ENCODE results near the gene INO80D. TPM values are rescaled to one million over a fixed set of nuclear protein-coding genes. Genes with fewer than 3 reads are reported as not detected.

The INO80D gene
- total and polyA plus RNA-seq, 2 of the 13 experiments (the other 11 are each of a cell fraction or from before 2014, with no cell fraction given), result 7.6 to 7.9 TPM

GRCh38 chr2:206084870-206085741 is 868 bp downstream of the INO80D start (continued):
- TF ChIP-seq ZNF407 (CRISPR knock-in tag; IDR thresholded peaks at IDR 0.05; ENCODE audit: not compliant biosample characterization) (peak; percentile 51), GLI4 (CRISPR knock-in tag; IDR thresholded peaks at IDR 0.05; ENCODE audit: borderline replicate concordance) (no peak), ZHX1 (CRISPR knock-in tag; IDR thresholded peaks at IDR 0.05; ENCODE audit: low read depth) (0 out of 2 replicates have a peak, but pooled peaks have one; percentile 9), TOE1 (CRISPR knock-in tag; IDR thresholded peaks at IDR 0.05) (no peak), CENPBD1 (CRISPR knock-in tag; IDR thresholded peaks at IDR 0.05; ENCODE audit: borderline replicate concordance, low read depth) (no peak), DNMT3B (CRISPR knock-in tag; conservative IDR thresholded peaks at IDR 0.05) (no peak), KDM5A (IDR thresholded peaks at IDR 0.05; ENCODE audit: borderline replicate concordance, low read length) (no peak; the same call in 1 of the 2 replicates), ZXDC (CRISPR knock-in tag; IDR thresholded peaks at IDR 0.05) (no peak), ZNF44 (CRISPR knock-in tag; IDR thresholded peaks at IDR 0.05) (no peak; the same call in 1 of the 2 replicates), ZNF512 (CRISPR knock-in tag; IDR thresholded peaks at IDR 0.05) (no peak), KDM1A (CRISPR knock-in tag; IDR thresholded peaks at IDR 0.05) (no peak)

Data from HepG2 (cell line).